Stimulated activated CD4-positive, alpha-beta T cell treated with anti-CD3 and anti-CD28 coated beads, TNF-alpha, amount 100 ng/mL, for 24 hours (primary cell): ENCODE results near the gene EPS15.
"Not testable (repeated sequence)": the region's sequence is repeated elsewhere in the genome, so short reads cannot be mapped to it uniquely, and the experiment has no call there.

ENCODE experiments used
- DNase-seq, 3 experiments: peaks; one replicate each; pipeline ENCODE4 v3.0.0-alpha.2; 2020; ENCODE audit warnings: low read depth in 3 of 3

The EPS15 gene

DNA sequence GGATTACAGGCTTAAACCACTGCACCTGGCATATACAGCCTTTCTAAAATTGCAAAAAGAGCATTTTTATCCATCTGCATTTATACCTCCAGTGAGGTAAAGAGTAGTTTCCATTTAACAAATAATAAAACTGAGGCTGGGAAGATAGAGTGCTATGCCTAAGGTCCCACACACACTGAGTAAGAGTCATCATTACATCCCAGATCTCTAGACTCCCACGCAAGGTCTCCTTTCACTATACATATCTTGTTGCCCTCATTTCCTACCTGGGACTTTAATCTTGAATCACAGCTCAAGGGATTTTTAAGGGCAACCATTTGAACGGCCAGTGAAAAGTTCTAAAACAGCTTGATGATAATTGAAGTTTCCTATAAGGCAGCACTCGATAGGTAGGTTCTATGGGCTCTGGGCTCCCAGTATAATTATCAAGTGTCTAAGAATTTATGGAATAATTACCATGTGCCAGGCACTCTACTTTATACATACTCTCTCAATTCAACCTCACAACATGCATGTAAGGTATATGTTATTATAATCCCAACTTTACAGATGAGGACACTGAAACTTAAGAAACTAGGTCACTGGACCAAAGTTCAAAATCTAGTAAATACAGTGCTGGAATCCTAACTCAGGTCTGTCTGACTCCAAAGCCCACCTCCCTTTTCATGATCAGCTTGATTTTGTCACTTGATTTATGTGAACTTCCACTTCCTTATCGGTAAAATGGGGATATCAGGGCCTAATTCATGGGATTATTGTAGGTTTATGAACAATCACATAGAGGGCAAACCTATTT is 23.3 kb upstream of the EPS15 start:
- DNase-seq, result no peak

DNA sequence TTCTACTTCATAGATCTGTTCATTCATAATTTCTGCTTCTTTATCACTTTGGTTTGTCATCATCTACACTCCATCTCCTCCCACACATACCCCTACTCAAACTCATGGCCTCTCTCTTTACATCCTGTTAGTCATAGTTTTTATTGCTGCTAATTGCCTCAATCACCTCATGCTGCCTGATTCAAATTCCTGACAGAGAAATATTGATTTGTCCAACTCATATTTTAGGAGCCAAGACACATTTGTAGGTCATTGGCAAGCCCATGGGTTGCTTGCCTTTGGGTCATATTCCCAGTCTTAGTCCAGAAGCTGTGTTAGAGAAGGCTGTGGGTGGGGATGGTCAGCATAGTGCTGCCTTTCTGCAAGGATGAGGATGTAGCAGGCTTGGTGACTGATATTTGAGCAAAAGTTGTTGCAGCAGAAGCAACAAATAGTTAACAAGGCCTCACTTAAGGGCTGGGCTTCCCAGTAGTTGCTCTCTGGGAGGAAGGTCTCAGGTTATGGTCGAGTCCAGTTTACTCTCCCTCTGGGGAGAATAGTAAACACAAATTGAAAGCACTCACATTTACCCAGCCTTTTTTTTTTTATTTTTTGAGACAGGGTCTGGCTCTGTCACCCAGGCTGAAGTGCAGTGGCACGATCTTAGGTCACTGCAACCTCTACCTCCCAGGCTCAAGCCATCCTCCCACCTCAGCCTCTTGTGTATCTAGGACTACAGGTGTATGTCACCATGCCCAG is 22.4 kb upstream of the EPS15 start:
- DNase-seq, result no peak

DNA sequence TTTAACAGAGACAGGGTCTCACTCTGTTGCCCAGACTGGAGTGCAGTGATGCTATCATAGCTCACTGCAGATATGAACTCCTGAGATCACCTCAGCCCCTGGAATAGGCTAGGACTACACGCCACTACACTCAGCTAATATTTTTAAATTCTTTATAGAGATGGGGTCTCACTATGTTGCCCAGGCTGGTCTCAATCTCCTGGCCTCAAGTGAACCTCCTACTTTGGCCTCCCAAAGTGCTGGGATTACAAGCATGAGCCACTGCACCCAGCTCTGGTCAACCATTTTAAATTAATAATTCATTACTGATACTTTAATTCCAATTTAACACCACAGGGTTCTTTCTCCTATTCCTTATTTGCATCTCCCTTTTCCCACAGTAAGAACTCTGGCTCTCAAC is 18.5 kb upstream of the EPS15 start:
- no peak for DNase-seq

DNA sequence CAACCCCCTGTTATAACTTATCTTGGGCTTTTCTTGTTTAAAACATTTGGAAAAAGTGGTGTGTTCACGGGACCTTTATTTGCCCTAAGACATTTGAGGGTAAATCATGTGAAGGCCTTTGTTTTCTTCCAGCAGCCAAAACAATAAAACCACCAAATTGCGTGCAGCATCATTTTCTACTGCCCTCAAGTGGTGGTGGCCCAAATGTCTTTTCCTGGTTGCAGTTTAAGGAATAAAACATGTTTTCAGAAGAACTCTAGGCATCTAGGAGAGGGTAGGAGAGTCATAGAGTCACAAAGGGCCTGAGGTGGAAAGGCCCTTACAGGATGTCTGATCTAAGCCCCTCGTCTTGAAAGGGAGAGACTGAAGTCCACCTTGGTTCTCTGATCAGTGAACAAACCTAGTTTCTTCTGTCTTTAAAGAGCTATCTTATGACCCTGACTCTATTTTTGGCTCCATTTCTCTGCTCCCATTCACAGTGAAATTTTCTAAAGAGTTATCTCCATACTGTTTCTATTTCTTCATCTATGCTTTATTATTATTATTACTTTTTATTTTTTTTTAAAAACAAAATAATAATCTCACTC is 16.0 kb upstream of the EPS15 start:
- no peak for DNase-seq

DNA sequence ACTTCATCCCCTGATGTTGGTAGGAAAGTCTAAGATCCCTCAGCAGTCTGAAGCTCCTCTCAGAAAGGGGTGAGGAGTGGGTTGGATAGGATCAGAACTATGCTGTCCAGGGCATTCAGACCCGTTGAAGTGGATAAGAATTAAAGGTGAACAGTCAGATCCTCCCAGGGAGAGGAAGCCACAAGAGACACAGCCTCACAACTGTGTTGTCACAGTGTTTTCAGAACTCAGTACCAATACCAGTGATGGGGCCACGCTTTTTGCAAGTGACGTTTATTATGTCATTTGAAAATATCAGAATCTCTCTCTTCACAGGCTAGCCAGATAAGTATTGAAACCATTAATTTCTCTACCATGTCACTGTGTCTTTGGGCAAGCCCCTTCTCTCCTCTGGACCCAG is 15.4 kb upstream of the EPS15 start:
- DNase-seq, result no peak

DNA sequence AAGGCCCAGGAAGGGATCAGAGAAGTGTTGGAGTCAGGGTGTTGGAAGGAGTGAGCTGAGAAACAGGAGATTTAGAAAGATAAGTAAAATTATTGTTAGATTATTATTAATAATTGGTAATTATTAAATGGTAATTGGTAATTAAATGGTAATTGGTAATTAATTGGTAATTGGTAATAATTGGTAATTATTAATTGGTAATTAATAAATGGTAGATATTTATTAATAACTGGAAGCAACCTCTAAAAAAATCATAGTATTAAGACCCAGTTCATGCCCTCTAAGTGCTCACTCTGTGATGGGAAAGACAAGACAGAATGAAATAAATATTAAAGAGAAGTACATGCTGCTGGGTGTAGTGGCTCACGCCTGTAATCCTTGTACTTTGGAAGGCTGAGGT is 13.8 kb upstream of the EPS15 start:
- no peak for DNase-seq

DNA sequence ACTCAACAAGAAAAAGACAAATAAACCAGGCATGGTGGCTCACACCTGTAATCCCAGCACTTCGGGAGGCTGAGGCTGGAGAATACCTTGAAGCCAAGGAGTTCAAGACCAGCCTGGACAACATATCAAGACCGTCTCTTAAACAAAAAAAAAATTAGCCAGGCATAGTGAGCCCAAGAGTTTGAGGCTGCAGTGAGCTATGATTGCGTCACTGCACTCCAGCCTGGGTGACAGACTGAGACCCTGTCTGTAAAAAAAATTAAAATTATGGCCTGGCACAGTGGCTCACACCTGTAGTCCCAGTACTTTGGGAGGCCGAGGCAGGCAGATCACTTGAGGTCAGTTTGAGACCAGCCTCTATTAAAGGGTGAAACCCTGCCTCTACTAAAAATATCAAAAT is 11.4 kb upstream of the EPS15 start:
- not testable (repeated sequence) for DNase-seq

DNA sequence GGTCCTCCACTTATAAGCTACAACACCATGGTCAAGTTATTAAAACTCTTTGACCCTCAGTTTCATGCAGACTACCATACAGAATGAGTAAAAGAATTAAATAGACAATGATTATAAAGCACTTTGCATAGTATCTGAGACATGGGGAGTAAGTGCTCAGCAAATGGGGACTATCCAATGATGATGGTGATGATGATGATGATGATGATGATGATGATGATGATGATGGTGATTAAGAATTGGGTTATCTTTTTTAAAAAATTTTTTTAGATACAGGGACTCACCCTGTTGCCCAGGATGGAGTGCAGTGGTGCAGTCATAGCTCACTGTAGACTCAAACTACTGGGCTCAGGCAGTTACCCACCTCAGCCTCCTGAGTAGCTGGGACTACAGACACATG is 8.1 kb upstream of the EPS15 start:
- no peak for DNase-seq

DNA sequence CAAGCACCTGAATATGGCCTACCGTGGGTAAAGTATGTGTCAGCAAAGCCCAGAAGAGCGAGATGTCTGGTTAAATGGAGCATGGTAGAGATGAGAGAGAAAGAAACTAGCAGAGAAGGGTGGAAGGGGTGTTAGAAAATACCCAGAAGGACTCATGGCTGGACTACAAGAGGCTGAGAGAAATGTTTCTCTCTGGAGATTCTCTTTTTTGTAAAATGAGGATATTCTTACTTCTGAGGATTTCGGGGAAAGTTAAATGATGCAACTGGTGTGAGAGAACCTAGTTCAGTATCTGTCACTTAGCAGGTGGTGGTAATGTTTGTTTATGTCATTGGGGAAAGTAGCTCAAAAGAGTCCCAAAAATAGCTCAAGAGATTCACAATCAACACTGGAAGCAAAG is 7.2 kb upstream of the EPS15 start:
- no peak for DNase-seq

DNA sequence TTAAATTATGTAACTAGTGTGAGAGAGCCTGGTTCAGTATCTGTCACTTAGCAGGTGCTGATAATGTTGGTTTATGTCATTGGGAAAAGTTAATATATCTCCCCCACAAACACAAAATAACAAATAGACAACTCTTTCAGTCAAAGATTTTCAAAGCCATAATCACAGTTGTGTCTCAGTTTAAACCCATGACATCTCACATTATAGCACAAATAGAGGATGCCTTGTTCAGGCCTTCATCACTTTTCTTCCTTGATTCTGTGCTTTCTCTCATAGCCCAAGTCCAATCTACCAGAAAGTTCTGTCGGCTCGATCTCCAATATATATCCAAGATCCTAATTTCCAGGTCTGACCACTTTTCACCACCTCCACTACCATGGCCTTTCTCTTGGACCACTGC is 6.2 kb upstream of the EPS15 start:
- no peak for DNase-seq

DNA sequence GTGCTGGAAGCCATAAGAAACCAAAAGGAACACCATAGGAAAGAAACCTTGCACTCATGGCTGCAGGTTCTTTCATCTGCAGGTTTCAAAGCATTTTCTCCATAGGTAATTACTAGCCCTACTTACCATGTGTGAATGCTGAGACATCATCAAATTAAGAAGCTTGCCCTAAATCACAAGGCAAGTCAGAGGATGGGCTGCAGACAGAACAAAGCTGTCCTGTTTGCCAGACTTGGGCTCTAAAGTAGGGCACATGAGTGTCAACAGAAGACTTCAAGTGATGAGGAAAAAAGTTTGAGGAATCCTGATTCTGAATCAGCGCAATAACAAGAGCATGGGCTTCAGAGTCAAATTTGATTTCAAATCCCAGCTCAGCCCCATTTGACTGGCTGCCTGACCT is 5.8 kb upstream of the EPS15 start:
- no peak for DNase-seq

DNA sequence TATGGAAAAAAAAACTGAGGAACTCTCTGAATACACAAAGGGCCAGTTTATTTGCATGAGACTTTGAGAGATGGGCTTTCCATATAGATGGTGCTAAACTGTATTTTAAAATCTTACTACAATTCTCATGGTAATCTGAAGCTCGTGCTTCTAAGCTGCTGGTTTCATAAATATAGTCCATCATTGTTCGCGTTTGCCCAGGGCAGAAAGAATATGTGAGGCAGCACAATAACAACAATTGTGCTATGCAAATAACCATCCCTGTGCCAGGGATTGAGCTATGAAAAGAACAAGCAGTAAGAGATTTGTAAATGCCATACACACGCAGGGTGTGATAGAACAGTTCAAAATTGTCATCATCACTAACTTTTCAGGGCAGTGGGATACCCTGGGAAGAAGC is 4.9 kb upstream of the EPS15 start:
- DNase-seq, result no peak

DNA sequence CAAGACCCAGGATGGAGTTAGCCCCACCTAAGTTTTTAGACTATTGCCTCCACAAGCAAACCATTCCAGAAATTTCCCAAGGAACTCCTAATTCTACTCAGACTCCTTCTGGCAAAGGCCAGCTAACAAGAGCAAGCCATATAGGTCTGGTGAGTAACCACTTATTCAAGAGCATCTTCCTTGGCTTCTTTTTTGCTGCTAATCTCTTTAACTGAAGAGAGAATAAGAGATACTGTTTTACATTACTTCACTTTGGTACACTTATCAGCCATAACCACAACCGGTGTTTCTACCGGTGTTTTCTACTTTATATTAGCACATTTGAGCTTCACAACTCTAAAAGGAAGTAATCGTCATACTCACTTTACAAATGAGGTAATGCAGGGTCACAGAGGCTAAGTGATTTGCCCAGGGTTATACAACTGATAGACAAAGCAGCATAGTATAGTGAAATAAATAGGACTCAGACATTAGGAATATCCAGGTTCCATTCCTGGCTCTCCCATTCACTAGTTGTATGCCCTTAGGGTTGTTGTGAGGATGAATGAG is 1.7 kb upstream of the EPS15 start:
- DNase-seq, result no peak

DNA sequence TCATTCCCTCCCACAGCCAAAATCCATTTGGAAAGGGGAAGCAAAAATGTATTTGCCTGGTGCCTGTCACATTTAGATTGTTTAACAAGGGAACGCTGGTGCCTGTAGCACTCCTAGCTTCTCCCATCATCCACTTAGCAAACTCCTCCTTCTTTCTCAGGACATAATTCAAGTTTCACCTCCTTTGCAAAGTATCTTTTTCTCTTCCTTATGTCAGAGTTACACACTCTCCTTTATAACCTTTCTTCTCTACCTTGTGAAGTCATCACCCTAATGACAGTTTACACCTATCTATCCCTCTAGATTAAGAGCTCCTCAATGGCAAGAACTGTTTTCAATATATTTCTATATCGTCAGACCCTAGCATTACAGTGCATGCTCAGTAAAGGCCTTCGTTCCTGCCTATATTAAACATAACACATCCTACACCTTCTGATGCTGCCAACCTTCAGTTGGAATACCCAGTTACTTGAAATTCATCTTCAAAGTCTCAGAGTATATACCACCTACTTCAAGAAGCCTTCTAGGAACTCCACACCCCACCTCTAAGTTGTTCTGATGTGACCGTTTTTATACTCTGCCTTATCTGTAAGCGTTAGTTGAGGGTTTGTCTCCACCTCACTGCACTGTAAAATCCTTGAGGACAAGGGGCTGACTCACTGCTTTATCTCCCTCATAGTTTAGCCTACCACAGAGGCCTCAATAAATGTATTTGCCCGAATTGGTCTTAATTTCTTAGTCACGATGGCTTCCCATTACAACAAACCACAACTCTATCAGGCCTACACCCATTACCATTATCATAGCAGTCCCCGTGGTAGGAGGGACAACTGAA is 1.0 kb upstream of the EPS15 start:
- DNase-seq, result no peak

DNA sequence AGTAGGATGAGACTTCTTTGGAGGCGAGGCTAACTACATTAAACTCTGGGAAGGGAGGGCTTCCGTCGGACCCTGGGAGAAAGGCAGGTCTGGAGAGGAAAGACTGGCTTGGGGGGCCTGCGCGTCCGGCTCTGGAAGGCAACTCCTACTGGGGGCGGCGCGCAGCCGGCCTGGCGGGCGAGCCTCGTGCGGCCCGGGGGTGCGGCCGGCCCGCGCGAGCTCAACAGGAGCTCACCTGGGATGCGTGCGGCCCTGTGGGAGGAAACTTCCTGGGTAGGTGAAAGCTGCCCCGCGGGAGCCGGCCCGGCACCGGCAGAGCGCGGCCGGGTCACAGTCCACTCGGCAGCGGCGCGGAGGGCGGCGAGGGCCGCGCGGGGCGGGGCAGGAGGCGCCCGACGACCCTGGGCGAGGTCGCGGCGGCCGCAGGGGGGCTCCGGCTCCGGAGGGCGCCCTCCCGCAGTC is 449 bp downstream of the EPS15 start:
- peak in 2 of 3 experiments; percentile 15 to 57 for DNase-seq

DNA sequence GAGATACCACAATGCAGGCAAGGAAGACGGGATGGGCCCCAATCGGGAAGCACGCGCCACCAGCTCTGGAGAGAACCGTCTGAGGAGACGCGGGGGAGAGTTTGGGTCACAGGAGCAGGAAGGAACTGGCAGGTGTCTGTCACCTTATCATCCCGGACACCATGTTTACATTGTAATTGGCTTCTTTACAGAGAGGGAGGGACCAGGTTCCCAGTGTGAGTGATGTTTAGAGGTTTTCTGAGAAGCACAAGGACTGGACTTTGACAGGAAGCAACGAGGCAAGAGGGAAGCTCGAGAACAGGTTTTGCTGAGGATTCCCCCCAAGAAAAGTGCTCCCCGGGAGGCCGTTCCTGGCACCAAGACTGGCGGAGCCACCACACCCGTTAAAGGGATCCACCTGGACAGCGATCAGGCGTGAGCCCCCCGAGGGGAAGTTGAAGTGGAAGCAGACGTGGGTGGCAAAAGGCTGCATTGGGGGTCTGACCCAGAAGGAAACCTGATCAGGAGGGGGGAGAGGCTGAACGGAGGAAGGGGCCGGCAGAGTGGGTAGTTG is 957 bp downstream of the EPS15 start:
- peak in 1 of 3 experiments; percentile 25 for DNase-seq

DNA sequence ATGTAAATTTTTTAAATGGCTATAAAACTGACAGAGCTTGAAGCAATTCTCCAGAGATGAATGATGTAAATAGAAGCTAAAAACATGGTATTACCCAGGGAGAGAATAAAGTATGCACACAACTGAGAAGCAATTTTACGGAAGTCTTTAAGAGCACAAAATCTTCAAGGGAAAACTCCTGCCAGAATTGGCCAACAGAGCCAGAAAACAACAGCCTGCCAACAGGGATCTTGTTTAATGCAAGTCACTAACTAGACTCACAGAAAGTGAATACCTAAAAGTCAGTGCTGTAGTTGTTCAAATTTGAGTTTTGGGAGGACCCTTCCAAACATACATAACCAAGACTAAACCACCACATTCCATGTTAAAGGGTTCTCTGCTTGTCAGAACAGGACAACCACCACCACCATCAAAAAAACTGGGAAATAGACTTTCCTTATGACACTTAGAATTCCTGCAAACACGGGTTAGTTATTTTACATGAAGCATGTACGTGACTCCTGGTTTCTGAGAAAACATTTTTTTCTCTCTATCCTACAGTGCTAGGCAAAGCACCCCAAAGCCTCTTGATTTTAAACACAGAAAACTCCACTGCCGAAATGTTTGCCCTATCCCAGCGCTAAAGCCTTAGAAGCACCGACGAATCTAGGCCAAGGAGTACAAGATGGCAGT is 1.6 kb downstream of the EPS15 start:
- DNase-seq, result no peak

DNA sequence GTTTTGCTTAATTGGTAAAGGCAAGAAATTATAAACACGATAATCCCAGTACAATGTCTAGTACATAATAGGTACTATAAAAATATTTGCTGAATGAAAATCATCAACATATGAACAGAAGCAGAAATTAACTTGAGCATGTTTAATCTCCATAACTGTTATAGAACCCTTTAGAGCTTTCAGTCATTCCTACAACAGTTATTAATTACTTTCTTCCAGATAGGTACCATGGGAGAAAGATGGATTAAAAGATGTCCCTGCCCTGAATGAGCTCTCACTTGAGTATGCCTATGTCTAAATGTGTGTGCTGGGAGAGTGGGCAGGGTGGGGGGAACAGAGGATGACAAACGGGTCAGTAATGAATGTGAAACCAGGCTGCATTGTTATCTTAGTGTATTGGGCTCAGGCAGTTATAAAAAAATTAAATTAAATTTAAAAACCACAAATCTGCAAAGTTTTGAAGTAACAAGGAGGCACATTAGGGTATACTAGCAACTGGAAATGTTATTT is 2.4 kb downstream of the EPS15 start:
- no peak for DNase-seq

DNA sequence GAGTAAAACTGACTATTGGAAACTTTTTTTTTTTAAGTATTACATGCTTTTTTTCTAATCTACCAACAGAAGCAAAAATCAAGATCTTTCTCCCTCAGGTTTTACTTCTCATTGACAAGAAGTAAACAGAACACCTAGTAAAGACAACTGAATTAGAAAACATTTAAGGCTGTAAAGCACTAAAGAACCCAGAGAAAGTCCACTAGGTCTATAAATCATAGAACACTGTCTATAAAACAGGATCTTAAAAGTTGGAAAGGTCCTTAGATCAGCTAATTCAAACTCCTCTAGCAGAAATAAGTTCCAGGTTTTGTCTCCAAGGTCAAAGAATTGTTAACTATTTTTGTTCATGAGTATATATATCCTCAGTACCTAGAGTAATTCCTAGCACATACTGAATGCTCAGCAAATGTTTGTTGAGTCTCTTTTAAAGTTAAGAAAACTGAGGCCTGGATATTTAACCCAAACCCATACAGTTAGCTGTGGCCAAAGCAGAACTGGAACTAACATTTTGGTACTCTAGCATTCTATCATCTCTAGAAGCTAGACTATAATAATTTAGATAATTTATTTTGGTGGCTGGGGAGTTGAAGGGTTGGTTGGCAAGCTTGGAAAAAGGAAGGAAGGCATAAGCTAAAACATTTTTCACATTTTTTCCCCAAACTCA is 3.0 kb downstream of the EPS15 start:
- no peak for DNase-seq

DNA sequence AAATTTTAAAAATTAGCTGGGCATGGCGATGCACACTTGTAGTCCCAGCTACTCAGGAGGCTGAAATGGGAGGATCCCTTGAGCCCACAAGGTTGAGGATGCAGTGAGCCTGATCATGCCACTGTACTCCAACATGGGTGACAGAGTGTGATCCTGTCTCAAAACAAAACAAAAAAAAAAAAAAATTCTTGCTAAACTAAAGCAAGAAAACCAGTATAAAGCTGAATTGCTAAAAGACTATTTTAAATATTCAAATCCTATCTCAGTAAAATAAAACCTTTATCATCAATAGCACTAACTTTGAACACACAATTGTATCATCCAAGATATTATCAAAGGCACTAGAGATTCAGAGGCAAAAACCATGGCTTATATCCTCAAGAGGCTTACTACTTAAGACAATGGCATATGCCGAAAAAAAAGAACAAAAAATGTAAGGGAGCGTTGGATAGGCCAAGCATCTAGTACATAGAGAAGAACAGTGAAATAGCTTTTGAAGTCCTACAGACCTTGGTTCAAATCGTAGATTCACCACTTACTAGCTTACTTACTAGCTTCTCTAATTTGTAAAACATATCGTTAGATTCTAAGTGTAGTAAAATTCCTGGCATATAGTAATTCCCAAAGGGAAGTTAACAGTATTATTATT is 3.6 kb downstream of the EPS15 start:
- no peak for DNase-seq
